Measurements from ENCODE around the gene MICU1. TPM values are rescaled to one million over a fixed set of nuclear protein-coding genes. Genes with fewer than 3 reads are reported as not detected.

MICU1 gene
- total RNA-seq, 1 donor from 2014 or later: 79.8 TPM

- Histone ChIP-seq H3K36me3 (no peaks in the 10 kb centered on the region), H3K27me3 (no peaks in the 10 kb centered on the region), H3K9ac (no peak overlapping the region), H3F3A (ENCODE audit: low read depth) (no peaks in the 10 kb centered on the region), H3K9me3 (ENCODE audit: low read depth) (no peaks in the 10 kb centered on the region), H3K27ac (no peak overlapping the region), H3K79me2 (ENCODE audit: low read depth) (no peaks in the 10 kb centered on the region), H4K20me1 (ENCODE audit: low read depth) (no peaks in the 10 kb centered on the region), H3K4me2 (no peak overlapping the region), H2AFZ (replicated peaks) (no peak overlapping the region), H3K4me1 (no peaks in the 10 kb centered on the region), H3K4me3 (no peak overlapping the region)
- H3K4me3 Mint-ChIP-seq: no peak overlapping the region
- DNase-seq (ENCODE audit: low spot score): no peak
- H3K9me3 Mint-ChIP-seq: peaks cover 9% of the 10 kb centered on the region
- TF ChIP-seq EZH2phosphoT487 (IDR thresholded peaks at IDR 0.05) (no peak), CTCF (IDR thresholded peaks at IDR 0.05) (no peak), EZH2 (IDR thresholded peaks at IDR 0.05) (no peak)
- H3K27ac Mint-ChIP-seq: no peak overlapping the region
- H3K4me1 Mint-ChIP-seq: no peaks in the 10 kb centered on the region
- H3K36me3 Mint-ChIP-seq: peaks cover 13% of the 10 kb centered on the region
- H3K27me3 Mint-ChIP-seq (ENCODE audit: insufficient read depth, low read depth): no peaks in the 10 kb centered on the region
Observed at GRCh38 chr10:72509941-72510340, 115.9 kb downstream of the MICU1 start.

- H3K4me2 ChIP-seq: no peak overlapping the region
- H2AFZ ChIP-seq (replicated peaks): no peak overlapping the region
- no peak overlapping the region for H3K4me3 Mint-ChIP-seq
- H3K27me3 ChIP-seq: no peaks in the 10 kb centered on the region
- H3K9me3 Mint-ChIP-seq: peaks cover 14% of the 10 kb centered on the region
- DNase-seq (ENCODE audit: low spot score): no peak
- no peaks in the 10 kb centered on the region for H4K20me1 ChIP-seq (ENCODE audit: low read depth)
- no peaks in the 10 kb centered on the region for H3K4me1 ChIP-seq
- no peak for TF ChIP-seq EZH2phosphoT487 (IDR thresholded peaks at IDR 0.05)
- no peak for TF ChIP-seq EZH2 (IDR thresholded peaks at IDR 0.05)
- no peak overlapping the region for H3K27ac Mint-ChIP-seq
- H3K27me3 Mint-ChIP-seq (ENCODE audit: insufficient read depth, low read depth): no peaks in the 10 kb centered on the region
- H3K79me2 ChIP-seq (ENCODE audit: low read depth): no peaks in the 10 kb centered on the region
- H3K4me1 Mint-ChIP-seq: no peaks in the 10 kb centered on the region
- H3F3A ChIP-seq (ENCODE audit: low read depth): no peaks in the 10 kb centered on the region
- H3K27ac ChIP-seq: no peak overlapping the region
- H3K9ac ChIP-seq: no peak overlapping the region
- H3K36me3 ChIP-seq: no peaks in the 10 kb centered on the region
- H3K36me3 Mint-ChIP-seq: peaks cover 17% of the 10 kb centered on the region
- H3K4me3 ChIP-seq: no peak overlapping the region
- no peaks in the 10 kb centered on the region for H3K9me3 ChIP-seq (ENCODE audit: low read depth)
Observed at GRCh38 chr10:72509206-72509799, 116.6 kb downstream of the MICU1 start.

- Mint-ChIP-seq H3K36me3 (peaks cover 19% of the 10 kb centered on the region), H3K27me3 (ENCODE audit: insufficient read depth, low read depth) (no peaks in the 10 kb centered on the region), H3K9me3 (peaks cover 18% of the 10 kb centered on the region), H3K4me1 (no peaks in the 10 kb centered on the region), H3K27ac (no peak overlapping the region), H3K4me3 (no peak overlapping the region)
- Histone ChIP-seq H3K4me1 (no peaks in the 10 kb centered on the region), H3K4me3 (no peak overlapping the region), H3K27ac (no peak overlapping the region), H3K27me3 (no peaks in the 10 kb centered on the region), H3K9me3 (ENCODE audit: low read depth) (no peaks in the 10 kb centered on the region), H3K36me3 (no peaks in the 10 kb centered on the region), H3K9ac (no peak overlapping the region), H2AFZ (replicated peaks) (no peak overlapping the region), H4K20me1 (ENCODE audit: low read depth) (no peaks in the 10 kb centered on the region), H3F3A (ENCODE audit: low read depth) (no peaks in the 10 kb centered on the region), H3K4me2 (no peak overlapping the region), H3K79me2 (ENCODE audit: low read depth) (no peaks in the 10 kb centered on the region)
- TF ChIP-seq EZH2 (IDR thresholded peaks at IDR 0.05): no peak
- TF ChIP-seq CTCF (IDR thresholded peaks at IDR 0.05): no peak
- TF ChIP-seq EZH2phosphoT487 (IDR thresholded peaks at IDR 0.05): no peak
- no peak for DNase-seq (ENCODE audit: low spot score)
Observed at GRCh38 chr10:72508033-72508432, 117.8 kb downstream of the MICU1 start.

- Histone ChIP-seq H3K79me2 (ENCODE audit: low read depth) (no peaks in the 10 kb centered on the region), H3K9ac (no peak overlapping the region)
- no peaks in the 10 kb centered on the region for H3K4me1 Mint-ChIP-seq
Observed at GRCh38 chr10:72506474-72506873, 119.4 kb downstream of the MICU1 start.

More at GRCh38 chr10:72506474-72506873, 119.4 kb downstream of the MICU1 start:
- Histone ChIP-seq H2AFZ (replicated peaks) (no peak overlapping the region), H3K4me1 (no peaks in the 10 kb centered on the region), H3F3A (ENCODE audit: low read depth) (no peaks in the 10 kb centered on the region), H3K9me3 (ENCODE audit: low read depth) (no peaks in the 10 kb centered on the region), H3K4me3 (no peak overlapping the region), H4K20me1 (ENCODE audit: low read depth) (no peaks in the 10 kb centered on the region), H3K36me3 (no peaks in the 10 kb centered on the region), H3K27ac (no peak overlapping the region), H3K4me2 (no peak overlapping the region), H3K27me3 (no peaks in the 10 kb centered on the region)
- peaks cover 18% of the 10 kb centered on the region for H3K9me3 Mint-ChIP-seq
- no peaks in the 10 kb centered on the region for H3K27me3 Mint-ChIP-seq (ENCODE audit: insufficient read depth, low read depth)
- no peak for TF ChIP-seq EZH2phosphoT487 (IDR thresholded peaks at IDR 0.05)
- TF ChIP-seq CTCF (IDR thresholded peaks at IDR 0.05): no peak
- TF ChIP-seq EZH2 (IDR thresholded peaks at IDR 0.05): no peak
- no peak for DNase-seq (ENCODE audit: low spot score)
- H3K36me3 Mint-ChIP-seq: peaks cover 18% of the 10 kb centered on the region
- H3K27ac Mint-ChIP-seq: no peak overlapping the region
- no peak overlapping the region for H3K4me3 Mint-ChIP-seq

Data from neural progenitor cell (in vitro differentiated cells).